ENCODE measurements around the gene ZNF780B. TPM values are rescaled to one million over a fixed set of nuclear protein-coding genes. Genes with fewer than 3 reads are reported as not detected.

Gene ZNF780B
- total RNA-seq, 1 donor from 2014 or later, result 9.5 TPM

DNA sequence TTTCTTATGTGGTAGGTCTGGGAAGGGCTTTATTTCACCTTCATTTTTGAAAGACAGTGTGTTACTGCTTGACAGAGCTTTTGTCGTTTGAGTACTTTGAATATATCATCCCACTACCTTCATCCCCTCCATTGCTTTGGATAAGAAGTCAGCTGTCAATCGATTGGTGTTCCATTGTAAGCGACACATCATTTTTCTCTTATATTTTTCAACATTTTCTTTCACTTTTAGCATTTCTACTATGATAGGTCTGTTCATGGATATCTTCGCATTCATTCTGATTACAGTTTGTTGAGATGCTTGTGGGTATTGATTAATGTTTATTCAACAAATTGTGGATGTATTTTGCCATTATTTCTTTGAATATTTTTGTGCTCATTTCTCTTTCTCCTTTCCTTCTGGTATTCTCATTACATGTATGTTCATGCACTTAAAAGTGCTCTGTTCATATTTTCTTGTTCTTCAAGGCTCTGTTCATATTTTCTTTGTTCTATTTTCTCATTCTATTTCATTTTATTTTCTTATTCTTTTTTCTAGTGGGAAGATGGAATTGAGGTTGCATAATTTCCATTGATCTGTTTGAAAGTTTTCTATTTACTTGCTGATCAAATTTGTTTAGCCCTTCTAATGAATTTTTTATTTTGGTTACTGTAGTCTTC, 30.0 kb downstream of the ZNF780B start:
- peaks cover 77% of the 10 kb centered on the region for H3K9me3 Mint-ChIP-seq (ENCODE audit: low read depth)

GRCh38 chr19:40023969-40024368, 32.1 kb downstream of the ZNF780B start:
- Mint-ChIP-seq H3K4me3 (ENCODE audit: unreplicated experiment) (no peak overlapping the region), H3K36me3 (ENCODE audit: low read depth) (peaks cover 36% of the 10 kb centered on the region), H3K27me3 (ENCODE audit: low read depth) (no peaks in the 10 kb centered on the region), H3K27ac (ENCODE audit: unreplicated experiment) (no peak overlapping the region), H3K9me3 (ENCODE audit: low read depth) (peaks cover 82% of the 10 kb centered on the region), H3K4me1 (ENCODE audit: low read depth) (no peaks in the 10 kb centered on the region)
- no peak for DNase-seq (ENCODE audit: low spot score)
- TF ChIP-seq, protein P1, sequence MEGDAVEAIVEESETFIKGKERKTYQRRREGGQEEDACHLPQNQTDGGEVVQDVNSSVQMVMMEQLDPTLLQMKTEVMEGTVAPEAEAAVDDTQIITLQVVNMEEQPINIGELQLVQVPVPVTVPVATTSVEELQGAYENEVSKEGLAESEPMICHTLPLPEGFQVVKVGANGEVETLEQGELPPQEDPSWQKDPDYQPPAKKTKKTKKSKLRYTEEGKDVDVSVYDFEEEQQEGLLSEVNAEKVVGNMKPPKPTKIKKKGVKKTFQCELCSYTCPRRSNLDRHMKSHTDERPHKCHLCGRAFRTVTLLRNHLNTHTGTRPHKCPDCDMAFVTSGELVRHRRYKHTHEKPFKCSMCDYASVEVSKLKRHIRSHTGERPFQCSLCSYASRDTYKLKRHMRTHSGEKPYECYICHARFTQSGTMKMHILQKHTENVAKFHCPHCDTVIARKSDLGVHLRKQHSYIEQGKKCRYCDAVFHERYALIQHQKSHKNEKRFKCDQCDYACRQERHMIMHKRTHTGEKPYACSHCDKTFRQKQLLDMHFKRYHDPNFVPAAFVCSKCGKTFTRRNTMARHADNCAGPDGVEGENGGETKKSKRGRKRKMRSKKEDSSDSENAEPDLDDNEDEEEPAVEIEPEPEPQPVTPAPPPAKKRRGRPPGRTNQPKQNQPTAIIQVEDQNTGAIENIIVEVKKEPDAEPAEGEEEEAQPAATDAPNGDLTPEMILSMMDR (IDR thresholded peaks at IDR 0.05), result no peak

More for the DNA sequence above, 30.0 kb downstream of the ZNF780B start:
- Mint-ChIP-seq H3K36me3 (ENCODE audit: low read depth) (peaks cover 47% of the 10 kb centered on the region), H3K4me3 (ENCODE audit: unreplicated experiment) (no peak overlapping the region), H3K27me3 (ENCODE audit: low read depth) (no peaks in the 10 kb centered on the region), H3K27ac (ENCODE audit: unreplicated experiment) (no peak overlapping the region), H3K4me1 (ENCODE audit: low read depth) (no peaks in the 10 kb centered on the region)
- TF ChIP-seq, protein P1 (IDR thresholded peaks at IDR 0.05), result no peak
- DNase-seq (ENCODE audit: low spot score), result no peak

DNA sequence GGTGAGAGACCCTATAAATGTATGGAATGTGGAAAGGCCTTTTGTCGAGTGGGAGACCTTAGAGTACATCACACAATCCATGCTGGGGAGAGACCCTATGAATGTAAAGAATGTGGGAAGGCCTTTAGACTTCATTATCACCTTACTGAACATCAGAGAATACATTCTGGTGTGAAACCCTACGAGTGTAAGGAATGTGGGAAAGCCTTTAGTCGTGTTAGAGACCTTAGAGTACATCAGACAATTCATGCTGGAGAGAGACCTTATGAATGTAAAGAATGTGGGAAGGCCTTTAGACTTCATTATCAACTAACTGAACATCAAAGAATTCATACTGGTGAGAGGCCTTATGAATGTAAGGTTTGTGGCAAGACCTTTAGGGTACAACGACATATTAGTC, 42.0 kb downstream of the ZNF780B start:
- H3K27me3 Mint-ChIP-seq (ENCODE audit: low read depth), result no peaks in the 10 kb centered on the region
- TF ChIP-seq, protein P1 (IDR thresholded peaks at IDR 0.05), result no peak
- no peak for DNase-seq (ENCODE audit: low spot score)
- peaks cover 56% of the 10 kb centered on the region for H3K36me3 Mint-ChIP-seq (ENCODE audit: low read depth)
- no peak overlapping the region for H3K4me3 Mint-ChIP-seq (ENCODE audit: unreplicated experiment)
- peaks cover 72% of the 10 kb centered on the region for H3K9me3 Mint-ChIP-seq (ENCODE audit: low read depth)
- H3K27ac Mint-ChIP-seq (ENCODE audit: unreplicated experiment), result no peak overlapping the region
- no peaks in the 10 kb centered on the region for H3K4me1 Mint-ChIP-seq (ENCODE audit: low read depth)

DNA sequence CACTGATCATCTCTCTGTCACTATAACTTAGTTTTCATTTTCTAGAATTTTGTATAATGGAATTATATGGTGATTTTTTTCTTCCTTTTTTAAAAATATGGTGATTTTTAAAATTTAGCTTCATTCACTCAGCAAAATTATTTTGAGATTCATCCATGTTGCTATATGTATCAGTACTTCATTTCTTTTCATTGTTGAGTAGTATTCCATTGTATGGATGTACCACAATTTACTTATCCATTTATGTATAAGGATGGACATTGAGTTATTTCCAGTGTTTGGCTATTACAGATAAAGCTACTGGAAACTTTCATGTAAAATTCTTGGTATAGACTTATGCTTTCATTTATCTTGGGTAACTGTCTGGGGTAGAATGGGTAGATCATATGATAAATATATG, 46.4 kb downstream of the ZNF780B start:
- no peaks in the 10 kb centered on the region for H3K27me3 Mint-ChIP-seq (ENCODE audit: low read depth)
- H3K4me1 Mint-ChIP-seq (ENCODE audit: low read depth), result no peaks in the 10 kb centered on the region
- H3K27ac Mint-ChIP-seq (ENCODE audit: unreplicated experiment), result no peak overlapping the region
- peaks cover 51% of the 10 kb centered on the region for H3K9me3 Mint-ChIP-seq (ENCODE audit: low read depth)
- TF ChIP-seq, protein P1 (IDR thresholded peaks at IDR 0.05), result no peak
- no peak overlapping the region for H3K4me3 Mint-ChIP-seq (ENCODE audit: unreplicated experiment)
- DNase-seq (ENCODE audit: low spot score), result no peak
- H3K36me3 Mint-ChIP-seq (ENCODE audit: low read depth), result peaks cover 75% of the 10 kb centered on the region

DNA sequence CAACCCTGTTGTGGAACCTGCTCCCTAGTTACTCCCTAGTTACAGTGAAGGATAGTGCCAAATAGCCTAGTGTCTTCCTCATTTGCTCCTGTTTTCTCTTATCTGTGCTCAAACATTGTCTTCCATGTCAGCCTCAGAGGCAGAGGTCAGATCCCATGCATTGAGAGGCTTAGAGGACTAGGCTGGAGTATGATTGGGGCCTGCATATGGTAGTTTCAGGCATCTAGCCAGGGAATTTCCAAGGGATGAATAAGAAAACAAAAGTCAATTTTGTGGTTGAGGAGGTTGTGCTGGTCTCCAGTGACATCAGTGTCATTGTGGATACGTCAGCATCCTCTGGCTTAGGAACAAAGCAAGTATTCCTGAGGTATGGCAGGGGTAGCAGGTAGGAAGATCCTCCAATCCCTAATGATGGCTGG, 49.7 kb downstream of the ZNF780B start:
- no peak for DNase-seq (ENCODE audit: low spot score)
- H3K27me3 Mint-ChIP-seq (ENCODE audit: low read depth), result no peaks in the 10 kb centered on the region
- H3K27ac Mint-ChIP-seq (ENCODE audit: unreplicated experiment), result no peak overlapping the region

More for the DNA sequence above, 49.7 kb downstream of the ZNF780B start:
- Mint-ChIP-seq H3K4me1 (ENCODE audit: low read depth) (no peaks in the 10 kb centered on the region), H3K4me3 (ENCODE audit: unreplicated experiment) (no peak overlapping the region), H3K9me3 (ENCODE audit: low read depth) (peaks cover 22% of the 10 kb centered on the region), H3K36me3 (ENCODE audit: low read depth) (peaks cover 42% of the 10 kb centered on the region)
- TF ChIP-seq, protein P1 (IDR thresholded peaks at IDR 0.05), result no peak
